Activated CD4-positive, alpha-beta T cell treated with anti-CD3 and anti-CD28 coated beads, Interleukin-2, amount 10 ng/mL, durations not matched to agents 7 days and 5 days (primary cell): ENCODE data around the gene SORL1. TPM values are rescaled to one million over a fixed set of nuclear protein-coding genes. Genes with fewer than 3 reads are reported as not detected.
"Not testable (repeated sequence)": the region's sequence is repeated elsewhere in the genome, so short reads cannot be mapped to it uniquely, and the experiment has no call there.

Source experiments
- CTCF ChIA-PET: fragments of 350-600 bp; sonication (Branson Sonifier 250); formaldehyde crosslinking; loops from one replicate; lab custom pipeline; 2021; ENCODE audit warnings: antibody characterized with exemption; lab: Charles Lee
- POLR2A ChIA-PET: fragments of 350-600 bp; sonication (Branson Sonifier 250); formaldehyde crosslinking; loops from one replicate; lab custom pipeline; 2021; ENCODE audit warnings: antibody characterized with exemption; lab: Charles Lee
- DNase-seq: peaks from one replicate; pipeline ENCODE4 v3.0.0-alpha.2; 2020
- H3K27ac Mint-ChIP-seq: one replicate; pipeline ENCODE4 v1.8.0; 2021; ENCODE audit warnings: mild to moderate bottlenecking, moderate library complexity, mixed read lengths
- H3K27me3 Mint-ChIP-seq: one replicate; pipeline ENCODE4 v1.8.0; 2021; ENCODE audit warnings: mixed read lengths
- H3K36me3 Mint-ChIP-seq: one replicate; pipeline ENCODE4 v1.8.0; 2021; ENCODE audit warnings: low read depth, mixed read lengths
- H3K4me1 Mint-ChIP-seq: one replicate; pipeline ENCODE4 v1.8.0; 2021; ENCODE audit warnings: mixed read lengths
- H3K4me3 Mint-ChIP-seq: one replicate; pipeline ENCODE4 v1.8.0; 2021; ENCODE audit warnings: mild to moderate bottlenecking, moderate library complexity, mixed read lengths
- H3K9me3 Mint-ChIP-seq: one replicate; pipeline ENCODE4 v1.8.0; 2021; ENCODE audit warnings: mixed read lengths
- total RNA-seq, 2 experiments: library from RNA; stranded (reverse); gene quantifications; one replicate each; pipeline ENCODE4 v1.2.3, GENCODE V29; 2021

SORL1 gene
- total RNA-seq, 2 experiments from 2014 or later, result 197 to 207 TPM

- no peak for DNase-seq
- Mint-ChIP-seq H3K36me3 (peaks cover 74% of the 10 kb centered on the region), H3K27me3 (no peaks in the 10 kb centered on the region), H3K4me3 (no peak overlapping the region), H3K27ac (no peak overlapping the region), H3K9me3 (peaks cover 4% of the 10 kb centered on the region), H3K4me1 (peaks cover 89% of the 10 kb centered on the region)
- ChIA-PET CTCF (interaction anchor here (3.3 kb wide), 1 partner anchor 12 kb away, joined by 19 read pairs; no protein-coding TSS in a partner anchor), POLR2A (no interaction called here)
Measured at GRCh38 chr11:121469910-121470309, 17.8 kb downstream of the SORL1 start.

- no peak for DNase-seq
- Mint-ChIP-seq H3K9me3 (peaks cover 4% of the 10 kb centered on the region), H3K27ac (no peak overlapping the region), H3K4me3 (no peak overlapping the region), H3K36me3 (peaks cover 79% of the 10 kb centered on the region), H3K4me1 (peaks cover 88% of the 10 kb centered on the region), H3K27me3 (no peaks in the 10 kb centered on the region)
- CTCF ChIA-PET, result no interaction called here
- POLR2A ChIA-PET, result no interaction called here
Measured at GRCh38 chr11:121471167-121471566, 19.1 kb downstream of the SORL1 start.

- no peak for DNase-seq
- Mint-ChIP-seq H3K4me1 (peaks cover 89% of the 10 kb centered on the region), H3K27me3 (no peaks in the 10 kb centered on the region), H3K9me3 (peaks cover 4% of the 10 kb centered on the region), H3K36me3 (peaks cover 86% of the 10 kb centered on the region), H3K4me3 (no peak overlapping the region), H3K27ac (peak overlapping the region; percentile 54)
- CTCF ChIA-PET, result no interaction called here
- POLR2A ChIA-PET, result no interaction called here
Measured at GRCh38 chr11:121472312-121472711, 20.2 kb downstream of the SORL1 start.

- no peaks in the 10 kb centered on the region for H3K27me3 Mint-ChIP-seq
- H3K36me3 Mint-ChIP-seq, result peaks cover 90% of the 10 kb centered on the region
- H3K4me1 Mint-ChIP-seq, result peaks cover 85% of the 10 kb centered on the region
- DNase-seq, result no peak
- ChIA-PET POLR2A (interaction anchor here (1.1 kb wide), 1 partner anchor 9 kb away, joined by 3 read pairs; no protein-coding TSS in a partner anchor), CTCF (interaction anchor here (1.6 to 2.1 kb wide), 2 partner anchors 9 to 22 kb away, joined by 4 to 6 read pairs; no protein-coding TSS in a partner anchor)
- no peak overlapping the region for H3K4me3 Mint-ChIP-seq
- peaks cover 4% of the 10 kb centered on the region for H3K9me3 Mint-ChIP-seq
- H3K27ac Mint-ChIP-seq, result peak overlapping the region; percentile 46
Measured at GRCh38 chr11:121473064-121473777, 21.1 kb downstream of the SORL1 start.

- Mint-ChIP-seq H3K4me1 (peaks cover 85% of the 10 kb centered on the region), H3K27me3 (no peaks in the 10 kb centered on the region), H3K9me3 (peaks cover under 1% of the 10 kb centered on the region), H3K36me3 (peaks cover 92% of the 10 kb centered on the region), H3K27ac (no peak overlapping the region), H3K4me3 (no peak overlapping the region)
- CTCF ChIA-PET, result interaction anchor here (1.1 to 2.1 kb wide), 4 partner anchors 10 to 24 kb away, joined by 3 to 6 read pairs (median 4); no protein-coding TSS in a partner anchor
- POLR2A ChIA-PET, result no interaction called here
- DNase-seq, result no peak
Measured at GRCh38 chr11:121474680-121475079, 22.6 kb downstream of the SORL1 start.

GRCh38 chr11:121476379-121477032 is 24.4 kb downstream of the SORL1 start:
- no peaks in the 10 kb centered on the region for H3K9me3 Mint-ChIP-seq
- H3K36me3 Mint-ChIP-seq, result peaks cover 80% of the 10 kb centered on the region
- no peaks in the 10 kb centered on the region for H3K27me3 Mint-ChIP-seq
- ChIA-PET POLR2A (no interaction called here), CTCF (interaction anchor here (1.1 kb wide), 1 partner anchor 14 kb away, joined by 3 read pairs; no protein-coding TSS in a partner anchor)
- H3K4me3 Mint-ChIP-seq, result no peak overlapping the region
- peaks cover 80% of the 10 kb centered on the region for H3K4me1 Mint-ChIP-seq
- no peak overlapping the region for H3K27ac Mint-ChIP-seq
- DNase-seq, result no peak

- Mint-ChIP-seq H3K4me1 (peaks cover 77% of the 10 kb centered on the region), H3K27ac (no peak overlapping the region)
Measured at GRCh38 chr11:121478226-121478894, 26.2 kb downstream of the SORL1 start.

GRCh38 chr11:121478895-121479697 is 27.0 kb downstream of the SORL1 start:
- Mint-ChIP-seq H3K27ac (peak overlapping the region; percentile 51), H3K4me3 (no peak overlapping the region), H3K4me1 (peaks cover 82% of the 10 kb centered on the region), H3K36me3 (peaks cover 68% of the 10 kb centered on the region), H3K27me3 (no peaks in the 10 kb centered on the region), H3K9me3 (no peaks in the 10 kb centered on the region)
- ChIA-PET CTCF (interaction anchor here (1.0 kb wide), 1 partner anchor 18 kb away, joined by 7 read pairs; no protein-coding TSS in a partner anchor), POLR2A (no interaction called here)
- no peak for DNase-seq

More at GRCh38 chr11:121478226-121478894, 26.2 kb downstream of the SORL1 start:
- DNase-seq, result no peak
- POLR2A ChIA-PET, result no interaction called here
- CTCF ChIA-PET, result interaction anchor here (0.6 kb wide), 1 partner anchor 13 kb away, joined by 3 read pairs; no protein-coding TSS in a partner anchor
- H3K4me3 Mint-ChIP-seq, result no peak overlapping the region
- no peaks in the 10 kb centered on the region for H3K27me3 Mint-ChIP-seq
- peaks cover 67% of the 10 kb centered on the region for H3K36me3 Mint-ChIP-seq
- H3K9me3 Mint-ChIP-seq, result no peaks in the 10 kb centered on the region

DNA sequence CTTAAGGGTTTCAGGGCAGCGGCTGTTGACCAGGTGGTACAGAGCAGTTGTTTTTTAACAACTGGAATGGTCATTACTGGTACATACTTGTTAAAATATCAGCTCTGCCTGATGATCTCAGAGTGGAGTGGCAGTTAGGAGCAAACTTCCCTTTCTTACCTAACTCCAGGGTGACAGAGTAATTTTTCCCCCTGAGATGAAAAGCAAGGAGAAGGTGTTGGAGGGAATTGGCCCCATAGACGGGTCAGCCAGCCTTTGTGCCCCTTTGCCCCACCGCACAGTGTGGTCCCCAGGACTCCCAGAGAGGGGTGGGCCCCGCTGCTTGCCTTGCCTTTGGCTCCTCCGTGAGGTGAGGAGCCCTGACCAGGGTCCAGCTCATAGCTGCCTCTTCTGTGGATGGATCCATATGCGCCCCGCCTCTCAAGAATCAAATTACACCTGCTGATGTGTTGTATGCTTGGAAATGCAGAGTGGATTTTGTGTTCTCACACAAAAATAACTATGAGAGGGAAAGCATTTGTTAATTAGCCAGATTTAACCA is 27.7 kb downstream of the SORL1 start:
- H3K4me1 Mint-ChIP-seq, result peaks cover 81% of the 10 kb centered on the region
- H3K27me3 Mint-ChIP-seq, result no peaks in the 10 kb centered on the region
- ChIA-PET CTCF (interaction anchor here (1.0 to 4.6 kb wide), 2 partner anchors 12 to 18 kb away, joined by 7 to 19 read pairs; no protein-coding TSS in a partner anchor), POLR2A (no interaction called here)
- H3K36me3 Mint-ChIP-seq, result peaks cover 68% of the 10 kb centered on the region
- H3K27ac Mint-ChIP-seq, result peak overlapping the region; percentile 51
- no peak overlapping the region for H3K4me3 Mint-ChIP-seq
- no peak for DNase-seq
- H3K9me3 Mint-ChIP-seq, result no peaks in the 10 kb centered on the region

GRCh38 chr11:121481484-121482230 is 29.5 kb downstream of the SORL1 start:
- Mint-ChIP-seq H3K4me1 (peaks cover 76% of the 10 kb centered on the region), H3K36me3 (peaks cover 68% of the 10 kb centered on the region)
- CTCF ChIA-PET, result interaction anchor here (0.7 to 4.6 kb wide), 3 partner anchors 14 to 18 kb away, joined by 4 to 19 read pairs (median 9); no protein-coding TSS in a partner anchor

More at GRCh38 chr11:121481484-121482230, 29.5 kb downstream of the SORL1 start:
- H3K27ac Mint-ChIP-seq, result peak overlapping the region; percentile 92
- not testable (repeated sequence) for H3K27me3 Mint-ChIP-seq, H3K9me3 Mint-ChIP-seq
- H3K4me3 Mint-ChIP-seq, result peak overlapping the region; percentile 64
- DNase-seq, result peak; percentile 87
- POLR2A ChIA-PET, result interaction anchor here (0.6 to 1.8 kb wide), 5 partner anchors 14 to 1876 kb away, joined by 3 to 9 read pairs (median 4); no protein-coding TSS in a partner anchor
